HepG2 (cell line): Measurements from ENCODE around the gene PARN. TPM values are rescaled to one million over a fixed set of nuclear protein-coding genes. Genes with fewer than 3 reads are reported as not detected.

ENCODE experiments used
- CENPBD1 ChIP-seq: sonication (generic); formaldehyde crosslinking; IDR thresholded peaks from 2 replicates; pipeline ENCODE4 v1.8.0; 2022; ENCODE audit warnings: missing genetic modification reagents, low read depth, mild to moderate bottlenecking, borderline replicate concordance
- ERF ChIP-seq: IDR thresholded peaks from 2 replicates; pipeline ENCODE4 v1.6.1; 2018; ENCODE audit warnings: missing biosample characterization, missing genetic modification reagents
- HMG20A ChIP-seq: IDR thresholded peaks from 2 replicates; pipeline ENCODE4 v1.6.1; 2016; ENCODE audit warnings: borderline replicate concordance
- HNRNPK ChIP-seq: fragments of 200-400 bp; formaldehyde crosslinking; IDR thresholded peaks from 2 replicates; pipeline ENCODE4 v1.6.1; 2018; ENCODE audit warnings: low read length, low read depth, moderate library complexity, mild to moderate bottlenecking; ENCODE audit not compliant: poor library complexity, severe bottlenecking
- NR2F2 ChIP-seq: IDR thresholded peaks from 2 replicates; pipeline ENCODE4 v1.6.1; 2012; ENCODE audit warnings: low read depth, inconsistent platforms, borderline replicate concordance
- YEATS2 ChIP-seq: sonication (generic); formaldehyde crosslinking; IDR thresholded peaks from 2 replicates; pipeline ENCODE4 v1.4.0; 2020; ENCODE audit warnings: missing genetic modification reagents, borderline replicate concordance
- ZBTB7A ChIP-seq: sonication (generic); formaldehyde crosslinking; IDR thresholded peaks from 2 replicates; pipeline ENCODE4 v1.8.0; 2022; ENCODE audit warnings: mild to moderate bottlenecking, missing genetic modification reagents
- ZMYM3 ChIP-seq: sonication (generic); formaldehyde crosslinking; IDR thresholded peaks from 2 replicates; pipeline ENCODE4 v1.5.1; 2020; ENCODE audit warnings: mild to moderate bottlenecking, missing genetic modification reagents
- ZNF143 ChIP-seq: sonication (generic); formaldehyde crosslinking; IDR thresholded peaks from 2 replicates; pipeline ENCODE4 v1.4.0; 2020; ENCODE audit warnings: missing genetic modification reagents
- ZNF44 ChIP-seq: sonication (generic); formaldehyde crosslinking; IDR thresholded peaks from 2 replicates; pipeline ENCODE4 v1.5.1; 2020; ENCODE audit warnings: mild to moderate bottlenecking, missing genetic modification reagents
- ZNF589 ChIP-seq: sonication (generic); formaldehyde crosslinking; conservative IDR thresholded peaks from 2 replicates; pipeline ENCODE4 v1.8.0; 2022; ENCODE audit warnings: mild to moderate bottlenecking, moderate library complexity, missing genetic modification reagents
- ZNF598 ChIP-seq: sonication (generic); formaldehyde crosslinking; IDR thresholded peaks from 2 replicates; pipeline ENCODE4 v1.5.1; 2020; ENCODE audit warnings: mild to moderate bottlenecking, missing genetic modification reagents, borderline replicate concordance
- ZNF770 ChIP-seq: sonication (generic); formaldehyde crosslinking; IDR thresholded peaks from 2 replicates; pipeline ENCODE4 v1.5.0; 2020; ENCODE audit warnings: mild to moderate bottlenecking, missing genetic modification reagents
- ZSCAN30 ChIP-seq: sonication (generic); formaldehyde crosslinking; IDR thresholded peaks from 2 replicates; pipeline ENCODE4 v1.5.0; 2020; ENCODE audit warnings: mild to moderate bottlenecking, missing genetic modification reagents
- polyA plus RNA-seq, 8 experiments: library from polyadenylated mRNA; depleted of rRNA in 3 of 8; stranded (reverse) in 7 of 8; unstranded in 1 of 8; fragments of >200 nt; fragmentation: Illumina TruSeq in 4 of 8; extraction: Trizol in 4 of 8; gene quantifications; 2 replicates each; pipeline versions ENCODE4 v1.2.1 to v1.2.3, GENCODE V29; 2011 to 2016; ENCODE audit warnings: low read depth in 4 of 8, missing spikeins in 1 of 8, mixed read lengths in 1 of 8; ENCODE audit not compliant: insufficient read depth in 1 of 8
- total RNA-seq, 5 experiments: library from RNA; depleted of rRNA; stranded (reverse); fragments of >200 nt; fragmentation: Illumina TruSeq; extraction: Trizol; gene quantifications; 2 replicates each; pipeline ENCODE4 v1.2.3, GENCODE V29; 2016; ENCODE audit warnings: low read depth in 1 of 5
- TF ChIP-seq, protein P1 (sequence below): sonication (generic); formaldehyde crosslinking; IDR thresholded peaks from 2 replicates; pipeline ENCODE4 v1.5.1; 2020; ENCODE audit warnings: missing genetic modification reagents, mild to moderate bottlenecking, borderline replicate concordance
- TF ChIP-seq, protein P2 (sequence below): sonication (generic); formaldehyde crosslinking; IDR thresholded peaks from 2 replicates; pipeline ENCODE4 v1.5.0; 2020; ENCODE audit warnings: missing genetic modification reagents, mild to moderate bottlenecking, borderline replicate concordance
- TF ChIP-seq, protein P3 (sequence below): conservative IDR thresholded peaks from 2 replicates; pipeline ENCODE4 v1.6.1; 2018; ENCODE audit warnings: missing genetic modification reagents

PARN gene
- total and polyA plus RNA-seq, 2 of the 13 experiments (the other 11 are each of a cell fraction or from before 2014, with no cell fraction given) = 13.3 to 47.6 TPM

DNA sequence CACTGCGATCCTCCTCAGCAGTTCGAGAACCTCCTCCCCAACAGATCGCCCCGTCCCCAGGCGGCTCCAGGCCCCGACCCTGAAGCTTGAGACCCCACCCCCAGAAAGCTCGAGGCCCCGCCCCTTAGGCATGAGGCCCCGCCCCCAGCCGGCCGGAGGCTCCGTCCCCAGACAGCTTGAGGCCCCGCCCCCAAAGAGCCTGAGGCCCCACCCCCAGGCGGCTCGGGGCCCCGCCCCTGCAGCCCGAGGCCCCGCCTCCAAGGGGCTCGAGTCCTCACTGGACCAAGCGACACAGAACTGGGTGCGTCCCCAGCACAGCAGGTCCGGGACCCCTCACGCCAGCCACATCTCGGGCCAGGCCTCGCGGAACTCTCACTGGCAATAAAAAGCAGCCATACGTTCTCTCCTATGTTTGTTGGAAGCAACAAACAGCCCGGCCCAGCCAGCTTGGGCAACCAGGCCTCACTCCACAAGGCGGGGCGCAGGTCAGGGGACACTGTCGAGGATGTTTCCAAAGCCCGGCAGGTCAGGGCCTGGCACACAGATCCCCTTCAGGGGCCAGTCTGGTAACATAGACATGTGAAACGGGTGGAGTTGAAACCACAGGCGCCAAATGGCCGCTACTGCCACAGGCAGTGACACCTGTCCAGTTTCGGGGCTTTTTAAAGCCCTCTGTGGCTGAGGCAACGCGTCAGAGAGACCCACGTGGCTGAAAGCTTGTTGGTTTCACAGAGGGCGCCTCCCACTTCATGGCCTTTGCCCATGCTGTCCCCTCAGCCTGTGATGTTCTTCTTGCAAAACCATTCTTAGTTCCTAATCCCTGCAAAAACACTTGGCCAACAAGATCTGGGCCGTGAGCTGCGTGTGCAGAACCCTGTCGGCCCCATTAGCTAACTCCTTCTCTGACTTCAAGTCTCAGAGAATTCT is 224.2 kb downstream of the PARN start (continued):
- TF ChIP-seq ZBTB7A (CRISPR knock-in tag) (peak; percentile 85; the same call in 1 of the 2 replicates), HMG20A (CRISPR knock-in tag) (0 out of 2 replicates have a peak, but pooled peaks have one; percentile 13), ZSCAN30 (CRISPR knock-in tag) (no peak), ERF (peak; percentile 74), ZNF598 (CRISPR knock-in tag) (peak; percentile 96; the same call in 1 of the 2 replicates), ZNF770 (CRISPR knock-in tag) (peak; percentile 50; the same call in 1 of the 2 replicates), ZNF143 (CRISPR knock-in tag) (no peak; the same call in none of the 2 replicates), ZNF589 (CRISPR knock-in tag) (no peak), NR2F2 (no peak), CENPBD1 (CRISPR knock-in tag) (no peak; the same call in 1 of the 2 replicates), YEATS2 (CRISPR knock-in tag) (peak; percentile 68; the same call in 1 of the 2 replicates), ZMYM3 (CRISPR knock-in tag) (no peak), HNRNPK (no peak), ZNF44 (CRISPR knock-in tag) (peak; percentile 64; the same call in 1 of the 2 replicates)
- TF ChIP-seq, protein P1, sequence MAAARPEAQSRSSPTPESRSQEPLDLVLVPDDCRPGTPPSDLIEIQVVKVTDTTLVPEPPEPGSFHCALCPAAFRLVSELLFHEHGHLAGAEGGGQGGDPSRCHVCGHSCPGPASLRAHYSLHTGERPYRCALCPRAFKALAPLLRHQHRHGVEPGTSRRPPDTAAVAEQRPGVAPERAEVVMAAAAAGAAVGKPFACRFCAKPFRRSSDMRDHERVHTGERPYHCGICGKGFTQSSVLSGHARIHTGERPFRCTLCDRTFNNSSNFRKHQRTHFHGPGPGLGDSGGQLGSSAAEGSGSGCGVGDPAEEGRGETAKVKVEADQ (CRISPR knock-in tag) = peak; percentile 84
- TF ChIP-seq, protein P2, sequence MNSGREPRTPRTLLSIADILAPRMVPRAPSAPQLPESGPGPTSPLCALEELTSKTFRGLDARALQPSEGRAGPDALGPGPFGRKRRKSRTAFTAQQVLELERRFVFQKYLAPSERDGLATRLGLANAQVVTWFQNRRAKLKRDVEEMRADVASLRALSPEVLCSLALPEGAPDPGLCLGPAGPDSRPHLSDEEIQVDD = 0 out of 2 replicates have a peak, but pooled peaks have one; percentile 54
- TF ChIP-seq, protein P3, sequence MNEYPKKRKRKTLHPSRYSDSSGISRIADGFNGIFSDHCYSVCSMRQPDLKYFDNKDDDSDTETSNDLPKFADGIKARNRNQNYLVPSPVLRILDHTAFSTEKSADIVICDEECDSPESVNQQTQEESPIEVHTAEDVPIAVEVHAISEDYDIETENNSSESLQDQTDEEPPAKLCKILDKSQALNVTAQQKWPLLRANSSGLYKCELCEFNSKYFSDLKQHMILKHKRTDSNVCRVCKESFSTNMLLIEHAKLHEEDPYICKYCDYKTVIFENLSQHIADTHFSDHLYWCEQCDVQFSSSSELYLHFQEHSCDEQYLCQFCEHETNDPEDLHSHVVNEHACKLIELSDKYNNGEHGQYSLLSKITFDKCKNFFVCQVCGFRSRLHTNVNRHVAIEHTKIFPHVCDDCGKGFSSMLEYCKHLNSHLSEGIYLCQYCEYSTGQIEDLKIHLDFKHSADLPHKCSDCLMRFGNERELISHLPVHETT (CRISPR knock-in tag) = no peak
